Measurements from ENCODE around the gene OVOL2.

DNA sequence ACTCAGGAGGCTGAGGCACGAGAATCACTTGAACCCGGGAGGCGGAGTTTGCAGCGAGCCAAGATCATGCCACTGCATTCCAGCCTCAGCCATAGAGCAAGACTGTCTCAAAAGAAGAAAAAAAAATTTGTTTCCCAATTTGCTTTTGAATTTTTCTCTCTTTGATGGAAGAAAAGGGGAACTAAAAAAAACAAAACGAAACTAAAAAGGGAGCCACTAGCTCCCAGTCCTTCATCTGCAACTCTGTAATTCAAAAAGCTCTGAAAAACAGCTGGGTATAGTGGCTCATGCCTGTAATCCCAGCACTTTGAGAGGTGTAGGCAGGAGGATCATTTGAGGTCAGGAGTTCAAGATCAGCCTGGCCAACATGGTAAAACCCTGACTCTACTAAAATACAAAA, 9.5 kb downstream of the OVOL2 start:
- TF ChIP-seq, protein P1, sequence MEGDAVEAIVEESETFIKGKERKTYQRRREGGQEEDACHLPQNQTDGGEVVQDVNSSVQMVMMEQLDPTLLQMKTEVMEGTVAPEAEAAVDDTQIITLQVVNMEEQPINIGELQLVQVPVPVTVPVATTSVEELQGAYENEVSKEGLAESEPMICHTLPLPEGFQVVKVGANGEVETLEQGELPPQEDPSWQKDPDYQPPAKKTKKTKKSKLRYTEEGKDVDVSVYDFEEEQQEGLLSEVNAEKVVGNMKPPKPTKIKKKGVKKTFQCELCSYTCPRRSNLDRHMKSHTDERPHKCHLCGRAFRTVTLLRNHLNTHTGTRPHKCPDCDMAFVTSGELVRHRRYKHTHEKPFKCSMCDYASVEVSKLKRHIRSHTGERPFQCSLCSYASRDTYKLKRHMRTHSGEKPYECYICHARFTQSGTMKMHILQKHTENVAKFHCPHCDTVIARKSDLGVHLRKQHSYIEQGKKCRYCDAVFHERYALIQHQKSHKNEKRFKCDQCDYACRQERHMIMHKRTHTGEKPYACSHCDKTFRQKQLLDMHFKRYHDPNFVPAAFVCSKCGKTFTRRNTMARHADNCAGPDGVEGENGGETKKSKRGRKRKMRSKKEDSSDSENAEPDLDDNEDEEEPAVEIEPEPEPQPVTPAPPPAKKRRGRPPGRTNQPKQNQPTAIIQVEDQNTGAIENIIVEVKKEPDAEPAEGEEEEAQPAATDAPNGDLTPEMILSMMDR (IDR thresholded peaks at IDR 0.05; ENCODE audit: low read depth, low read length, missing input control), result no peak
- TF ChIP-seq NR2F2 (IDR thresholded peaks at IDR 0.05), result no peak
